Esophagus muscularis mucosa (tissue), 4 donors: ENCODE measurements around the gene ITPR2. TPM values are rescaled to one million over a fixed set of nuclear protein-coding genes. Genes with fewer than 3 reads are reported as not detected.
"Not testable (repeated sequence)": the region's sequence is repeated elsewhere in the genome, so short reads cannot be mapped to it uniquely, and the experiment has no call there.

Experiments used
- DNase-seq: peaks from one replicate; pipeline ENCODE4 v3.0.0-alpha.2; 2017; ENCODE audit errors: extremely low spot score
- H3K27ac ChIP-seq, 4 donors: fragments of 200-600 bp; sonication (generic); replicated peaks in 1 of 4; 1 replicate in 3 of 4; 2 replicates in 1 of 4; pipeline ENCODE4 v1.5.1; 2016 to 2019; ENCODE audit warnings: mild to moderate bottlenecking in 1 of 4
- H3K27me3 ChIP-seq, 4 donors: fragments of 200-600 bp; sonication (generic); one replicate each; pipeline versions ENCODE4 v1.5.1 to v1.6.0; 2016 to 2019
- H3K36me3 ChIP-seq, 4 donors: fragments of 200-600 bp; sonication (generic); one replicate each; pipeline ENCODE4 v1.5.1; 2016 to 2019
- H3K4me1 ChIP-seq, 4 donors: fragments of 200-600 bp; sonication (generic); one replicate each; pipeline ENCODE4 v1.5.1; 2016 to 2019
- H3K4me3 ChIP-seq, 4 donors: fragments of 200-600 bp; sonication (generic); 1 replicate in 2 of 4; 2 replicates in 2 of 4; pipeline ENCODE4 v1.5.1; 2016 to 2019; ENCODE audit warnings: mild to moderate bottlenecking in 4 of 4, moderate library complexity in 1 of 4
- H3K9me3 ChIP-seq, 4 donors: fragments of 200-600 bp; sonication (generic); 1 replicate in 3 of 4; 2 replicates in 1 of 4; pipeline ENCODE4 v1.5.1; 2016 to 2019
- EP300 ChIP-seq: sonication (generic); formaldehyde crosslinking; IDR thresholded peaks from one replicate; pipeline ENCODE4 v1.6.1; 2017; ENCODE audit warnings: antibody characterized with exemption
- POLR2A ChIP-seq: fragments of 450-650 bp; IDR thresholded peaks from one replicate; pipeline ENCODE4 v1.6.1; 2017; ENCODE audit warnings: antibody characterized with exemption, moderate library complexity, mild to moderate bottlenecking, low read depth
- POLR2AphosphoS5 ChIP-seq, 2 donors: sonication (generic); formaldehyde crosslinking; IDR thresholded peaks; one replicate each; pipeline ENCODE4 v1.6.1; 2017; ENCODE audit warnings: antibody characterized with exemption in 2 of 2
- WGBS: methylation state at CpG from one replicate; pipeline ENCODE4 v1.1.5; 2018; 5-methylcytosine and 5-hydroxymethylcytosine counted together
- intact Hi-C: fragments of 100-400 bp; cut with DNase I; formaldehyde crosslinking; loops from one replicate; pipeline ENCODE4 v1.15.1; 2023
- total RNA-seq, 4 donors: library from RNA; depleted of rRNA; stranded (reverse); fragments of >200 nt; gene quantifications; one replicate each; pipeline versions ENCODE4 v1.1.0 to v1.2.1, GENCODE V29; 2016
- TF ChIP-seq, protein P1 (sequence below), 3 experiments: fragments of 200-600 bp in 2 of 3; fragments of 450-650 bp in 1 of 3; sonication (generic) in 2 of 3; IDR thresholded peaks; one replicate each; pipeline ENCODE4 v1.5.1; 2017 to 2019; ENCODE audit warnings: antibody characterized with exemption in 3 of 3, mild to moderate bottlenecking in 2 of 3, moderate library complexity in 1 of 3

ITPR2 gene
- total RNA-seq, 4 donors from 2014 or later, result 23.7 to 26.6 (median 25.4) TPM

DNA sequence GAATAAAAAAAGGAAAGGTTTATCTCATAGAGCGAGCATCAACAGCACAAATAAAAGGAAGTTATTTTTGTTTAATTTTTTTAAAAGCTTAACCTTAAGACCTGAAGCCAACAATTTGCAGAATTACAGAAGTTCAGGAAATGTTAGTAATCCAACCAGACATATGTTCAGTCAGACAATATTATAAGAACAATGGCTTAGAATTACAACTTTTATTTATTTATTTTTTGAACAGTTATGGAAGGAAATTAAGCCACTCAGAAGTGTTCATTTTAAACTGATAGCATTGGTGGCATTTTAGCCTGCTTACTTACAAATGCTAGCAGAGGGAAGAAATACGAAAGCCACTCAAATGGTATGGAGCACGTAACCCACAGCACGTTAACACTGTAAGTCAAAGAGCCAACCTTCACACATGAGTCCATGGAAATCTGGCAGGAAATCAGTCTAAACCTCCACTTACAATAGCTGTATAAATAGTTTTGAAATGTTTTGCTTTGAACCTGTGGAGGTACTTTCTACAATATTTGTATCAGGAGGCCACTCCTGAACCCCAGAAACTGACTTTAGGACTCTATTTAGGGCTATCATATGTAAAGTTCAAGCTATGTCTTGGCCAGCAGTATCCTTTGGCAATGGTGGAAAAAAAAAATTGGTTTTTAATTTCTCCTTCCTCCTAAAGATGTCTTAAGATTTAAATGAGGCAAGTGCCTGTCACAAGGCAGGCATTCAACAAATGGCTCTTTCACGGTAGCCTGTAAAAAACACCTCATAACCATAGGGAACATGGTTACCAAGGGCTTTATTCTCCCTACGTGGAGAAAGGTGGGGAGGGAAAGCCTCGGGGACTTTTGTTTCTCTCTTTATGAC, 102.3 kb downstream of the ITPR2 start:
- peaks cover 7 to 29% (median 24%) of the 10 kb centered on the region in 4 donors for H3K4me1 ChIP-seq
- intact Hi-C loops, result no loop called here
- H3K9me3 ChIP-seq, result no peaks in the 10 kb centered on the region
- no peaks in the 10 kb centered on the region for H3K27me3 ChIP-seq
- no peak for DNase-seq
- no peak overlapping the region for H3K27ac ChIP-seq
- H3K4me3 ChIP-seq, result no peak overlapping the region
- 90% methylated on average over 7 of the region's 7 CpGs for WGBS
- TF ChIP-seq EP300, result no peak
- TF ChIP-seq, protein P1, sequence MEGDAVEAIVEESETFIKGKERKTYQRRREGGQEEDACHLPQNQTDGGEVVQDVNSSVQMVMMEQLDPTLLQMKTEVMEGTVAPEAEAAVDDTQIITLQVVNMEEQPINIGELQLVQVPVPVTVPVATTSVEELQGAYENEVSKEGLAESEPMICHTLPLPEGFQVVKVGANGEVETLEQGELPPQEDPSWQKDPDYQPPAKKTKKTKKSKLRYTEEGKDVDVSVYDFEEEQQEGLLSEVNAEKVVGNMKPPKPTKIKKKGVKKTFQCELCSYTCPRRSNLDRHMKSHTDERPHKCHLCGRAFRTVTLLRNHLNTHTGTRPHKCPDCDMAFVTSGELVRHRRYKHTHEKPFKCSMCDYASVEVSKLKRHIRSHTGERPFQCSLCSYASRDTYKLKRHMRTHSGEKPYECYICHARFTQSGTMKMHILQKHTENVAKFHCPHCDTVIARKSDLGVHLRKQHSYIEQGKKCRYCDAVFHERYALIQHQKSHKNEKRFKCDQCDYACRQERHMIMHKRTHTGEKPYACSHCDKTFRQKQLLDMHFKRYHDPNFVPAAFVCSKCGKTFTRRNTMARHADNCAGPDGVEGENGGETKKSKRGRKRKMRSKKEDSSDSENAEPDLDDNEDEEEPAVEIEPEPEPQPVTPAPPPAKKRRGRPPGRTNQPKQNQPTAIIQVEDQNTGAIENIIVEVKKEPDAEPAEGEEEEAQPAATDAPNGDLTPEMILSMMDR (IDR thresholded peaks at IDR 0.05), result no peak
- no peak for TF ChIP-seq POLR2A
- TF ChIP-seq POLR2AphosphoS5 (IDR thresholded peaks at IDR 0.05), result no peak
- H3K36me3 ChIP-seq, result no peaks in the 10 kb centered on the region

DNA sequence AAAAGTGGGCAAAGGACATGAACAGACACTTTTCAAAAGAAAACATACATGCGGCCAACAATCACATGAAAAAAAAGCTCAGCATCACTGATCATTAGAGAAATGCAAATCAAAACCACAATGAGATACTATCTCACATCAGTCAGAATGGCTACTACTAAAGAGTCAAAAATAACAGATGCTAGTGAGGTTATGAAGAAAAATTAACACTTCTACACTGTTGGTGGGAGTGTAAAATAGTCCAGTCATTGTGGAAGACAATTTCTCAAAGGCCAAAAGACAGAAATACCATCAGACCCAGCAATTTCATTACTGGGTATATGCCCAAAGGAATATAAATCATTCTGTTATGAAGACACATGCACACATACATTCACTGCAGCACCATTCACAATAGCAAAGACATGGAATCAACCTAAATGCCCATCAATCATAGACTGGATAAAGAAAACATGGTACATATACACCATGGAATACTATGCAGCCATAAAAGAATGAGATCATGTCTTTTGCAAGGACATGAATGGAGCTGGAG, 103.8 kb downstream of the ITPR2 start:
- not testable (repeated sequence) for DNase-seq, H3K9me3 ChIP-seq, H3K27ac ChIP-seq, H3K4me3 ChIP-seq, H3K27me3 ChIP-seq, H3K36me3 ChIP-seq
- intact Hi-C loops, result loop anchor here (10.0 kb wide), 1 partner anchor 106 kb away; the partner anchor contains the start of gene ITPR2
- peaks cover 7 to 27% (median 20%) of the 10 kb centered on the region in 4 donors for H3K4me1 ChIP-seq
- WGBS, result 97% methylated on average over 1 of the region's 1 CpG

DNA sequence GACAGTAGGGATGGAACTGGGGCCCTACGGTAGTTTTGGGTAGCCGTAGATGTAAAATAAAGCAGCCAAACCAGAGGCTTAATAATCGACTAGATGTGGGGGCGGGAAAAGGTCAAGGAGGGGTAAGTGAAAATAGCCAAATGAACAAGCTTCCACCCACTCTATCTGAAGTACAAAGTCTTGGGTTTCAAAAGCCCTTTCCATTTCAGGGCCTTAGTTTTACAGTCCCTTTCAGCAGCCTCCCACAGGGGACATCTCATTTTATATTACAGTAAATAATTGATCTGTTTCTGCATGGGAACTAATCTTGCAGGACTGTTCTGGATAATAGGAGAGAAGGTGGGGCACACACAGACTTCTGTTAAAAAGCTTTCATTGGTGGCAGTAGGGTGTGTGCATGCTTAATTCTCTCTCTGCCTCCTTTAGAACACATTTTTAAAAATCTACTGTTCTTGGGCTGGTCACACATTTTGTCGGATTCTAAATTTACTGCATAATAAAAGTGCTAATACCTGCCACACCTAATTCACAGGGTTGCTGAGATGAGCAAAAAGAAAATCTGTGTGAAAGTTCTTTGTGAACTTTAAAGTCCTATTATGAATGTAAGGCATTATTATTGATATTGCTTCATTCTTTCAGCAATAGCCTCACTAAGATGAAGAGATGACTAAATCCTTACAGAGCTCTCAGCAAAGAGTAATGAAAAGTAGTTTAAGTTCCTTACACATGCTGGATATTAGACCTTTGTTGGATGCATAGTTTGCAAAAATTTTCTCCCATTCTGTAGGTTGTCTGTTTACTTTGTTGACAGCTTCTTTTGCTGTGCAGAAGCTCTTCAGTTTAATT, 104.6 kb downstream of the ITPR2 start:
- H3K4me1 ChIP-seq, result peaks cover 13 to 32% (median 24%) of the 10 kb centered on the region in 4 donors
- TF ChIP-seq EP300 (no peak), POLR2A (no peak), POLR2AphosphoS5 (IDR thresholded peaks at IDR 0.05) (no peak)
- TF ChIP-seq, protein P1 (IDR thresholded peaks at IDR 0.05), result no peak
- H3K9me3 ChIP-seq, result no peaks in the 10 kb centered on the region
- H3K27me3 ChIP-seq, result no peaks in the 10 kb centered on the region
- no peaks in the 10 kb centered on the region for H3K36me3 ChIP-seq
- 84% methylated on average over 5 of the region's 5 CpGs for WGBS
- H3K27ac ChIP-seq, result no peak overlapping the region
- intact Hi-C loops, result loop anchor here (10.0 kb wide), 1 partner anchor 106 kb away; the partner anchor contains the start of gene ITPR2
- no peak overlapping the region for H3K4me3 ChIP-seq
- no peak for DNase-seq

DNA sequence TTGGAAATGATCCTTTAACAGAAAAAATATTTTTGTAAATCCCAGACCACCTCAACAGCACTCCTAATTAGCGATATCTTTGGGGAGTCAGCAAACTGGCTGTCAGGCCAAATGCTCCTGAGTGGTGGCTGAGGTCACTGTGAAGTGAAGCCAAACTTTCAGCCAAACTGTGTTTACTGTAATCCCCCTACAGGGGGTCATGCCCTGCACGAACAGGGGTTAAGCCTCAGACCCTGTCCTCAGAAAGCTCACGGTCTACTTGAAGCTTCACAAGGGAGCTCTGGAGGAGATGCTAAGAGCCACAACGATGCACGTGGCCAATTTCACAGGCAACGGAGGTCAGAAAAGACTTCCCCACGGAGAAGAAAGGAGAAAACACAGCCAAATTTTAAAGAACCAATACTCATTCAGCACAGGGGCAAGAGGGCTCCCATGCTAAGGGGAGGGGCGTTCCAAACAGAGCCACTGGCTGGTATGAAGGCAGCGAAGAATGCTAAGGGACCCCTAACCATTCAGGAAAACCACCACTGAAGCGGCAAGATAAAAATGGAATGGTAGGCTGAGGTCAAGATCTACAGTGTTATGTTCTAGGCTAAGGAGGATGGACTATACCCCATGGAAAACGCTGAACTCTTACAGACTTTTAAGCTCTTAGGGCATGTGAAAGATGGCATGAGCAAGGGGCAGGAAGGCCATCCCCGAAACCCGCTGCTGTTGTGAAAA, 105.4 kb downstream of the ITPR2 start:
- H3K4me3 ChIP-seq, result no peak overlapping the region
- peaks cover 18 to 36% (median 30%) of the 10 kb centered on the region in 4 donors for H3K4me1 ChIP-seq
- no peaks in the 10 kb centered on the region for H3K9me3 ChIP-seq
- intact Hi-C loops, result loop anchor here (10.0 kb wide), 1 partner anchor 107 kb away; the partner anchor contains the start of gene ITPR2
- no peaks in the 10 kb centered on the region for H3K36me3 ChIP-seq
- TF ChIP-seq, protein P1 (IDR thresholded peaks at IDR 0.05), result no peak
- TF ChIP-seq POLR2A (no peak), POLR2AphosphoS5 (IDR thresholded peaks at IDR 0.05) (no peak)
- no peaks in the 10 kb centered on the region for H3K27me3 ChIP-seq
- no peak overlapping the region for H3K27ac ChIP-seq
- WGBS, result 88% methylated on average over 11 of the region's 13 CpGs
- no peak for DNase-seq
